GM12874 (cell line): ENCODE results near the gene PITPNM3.

Experiments
- CTCF ChIP-seq: IDR thresholded peaks from 2 replicates; pipeline ENCODE4 v1.5.1; 2011; ENCODE audit warnings: low read depth, mild to moderate bottlenecking, control low read depth, low read length, moderate library complexity; ENCODE audit not compliant: insufficient read depth

PITPNM3 gene

DNA sequence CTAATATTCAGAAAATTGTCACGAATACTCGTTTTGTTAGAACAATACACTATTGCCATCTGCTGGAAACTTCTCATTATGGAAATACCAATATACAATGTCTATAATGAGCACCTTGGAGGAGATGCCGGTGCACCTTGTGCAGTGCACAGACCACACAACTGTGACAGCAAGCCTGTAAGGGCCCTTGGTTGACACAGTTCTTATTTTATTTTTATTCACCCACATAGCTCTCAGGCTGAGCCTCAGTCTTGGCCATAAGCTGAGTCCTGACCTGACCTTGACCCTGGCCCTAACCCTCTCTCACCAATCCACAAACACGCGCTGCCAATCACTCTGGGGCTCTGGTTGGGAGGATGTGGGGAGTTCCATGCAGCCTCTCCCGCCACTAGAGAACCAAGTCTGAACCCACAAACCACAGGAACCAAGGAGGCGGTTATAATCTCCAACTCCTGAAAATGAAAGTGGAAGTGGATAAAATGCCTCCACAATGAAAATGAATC is 129.0 kb downstream of the PITPNM3 start:
- TF ChIP-seq CTCF: no peak

DNA sequence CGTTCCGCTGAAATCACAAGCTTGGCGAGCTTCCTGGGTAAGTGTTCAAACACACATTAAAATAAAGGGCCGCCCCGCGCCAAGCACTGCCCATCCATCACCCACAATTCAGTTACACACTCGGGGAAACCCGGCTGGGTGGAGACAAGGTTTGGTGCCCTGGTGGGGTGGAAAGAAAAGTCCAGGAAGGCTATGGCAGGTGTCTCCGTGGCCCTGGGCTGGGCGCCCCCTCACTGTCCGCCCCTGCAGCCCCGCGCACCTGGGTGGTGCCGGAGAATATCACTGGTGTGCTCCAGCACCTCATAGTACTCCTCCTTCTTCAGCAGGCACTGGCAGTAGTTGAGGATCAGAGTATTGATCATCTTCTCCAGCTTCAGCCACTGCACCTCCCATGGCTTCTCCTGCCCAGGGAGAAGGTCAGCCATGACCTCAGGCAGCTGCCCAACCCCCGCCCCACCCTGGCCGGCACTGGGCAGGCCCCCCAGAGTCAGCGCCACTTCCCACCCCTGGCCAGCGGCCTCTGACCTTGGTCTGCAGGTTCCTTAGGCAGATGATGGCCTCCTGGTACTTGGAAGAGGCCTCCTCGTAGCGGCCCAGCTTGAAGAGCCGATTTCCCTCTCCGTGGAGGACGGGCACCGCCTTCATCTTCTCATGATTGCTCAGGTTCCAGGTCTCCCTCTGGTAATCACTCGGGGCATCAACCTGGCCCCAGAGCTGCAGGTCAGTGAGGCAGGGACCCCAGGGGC is 129.8 kb downstream of the PITPNM3 start:
- TF ChIP-seq CTCF: no peak

DNA sequence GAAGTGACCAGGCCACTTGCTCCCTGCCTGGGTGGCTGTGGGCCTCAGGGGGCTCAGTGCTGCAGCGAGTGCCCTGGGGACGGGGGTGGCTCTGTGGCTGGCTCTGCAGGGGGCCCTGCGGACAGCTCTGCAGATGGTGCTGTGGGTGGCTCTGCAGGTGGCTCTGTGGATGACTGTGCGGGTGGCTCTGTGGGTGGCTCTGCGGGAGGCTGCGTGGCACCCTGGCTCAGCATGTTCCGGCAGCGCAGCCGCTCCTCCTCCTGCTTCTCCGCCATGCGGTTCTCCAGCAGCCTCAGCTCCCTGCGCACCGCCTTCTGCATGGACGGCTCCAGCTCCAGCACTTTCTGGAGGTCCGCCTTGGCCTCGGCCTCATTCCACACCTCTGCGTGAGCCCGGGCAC is 130.9 kb downstream of the PITPNM3 start:
- TF ChIP-seq CTCF: no peak

DNA sequence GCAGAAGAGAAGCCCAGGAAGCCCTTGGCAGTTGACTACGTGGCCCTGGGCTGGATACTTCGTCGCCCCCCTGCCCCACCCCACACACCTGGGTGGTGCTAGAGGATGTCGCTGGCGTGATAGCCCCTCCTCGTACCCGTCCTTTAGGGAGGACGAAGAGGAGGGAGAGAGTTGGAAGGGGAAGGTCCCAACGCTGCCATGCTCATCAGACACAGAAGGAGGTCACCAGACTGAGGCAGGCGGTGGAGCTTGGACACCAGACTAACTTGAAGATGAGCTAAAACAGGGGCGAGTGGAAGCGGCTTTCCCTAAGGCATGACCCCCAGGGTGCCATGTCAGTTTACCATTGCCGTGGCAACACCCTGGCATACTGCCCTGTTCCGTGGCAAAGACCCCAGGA is 132.4 kb downstream of the PITPNM3 start:
- no peak for TF ChIP-seq CTCF

GRCh38 chr17:6422654-6423241 is 133.6 kb downstream of the PITPNM3 start:
- TF ChIP-seq CTCF: no peak

DNA sequence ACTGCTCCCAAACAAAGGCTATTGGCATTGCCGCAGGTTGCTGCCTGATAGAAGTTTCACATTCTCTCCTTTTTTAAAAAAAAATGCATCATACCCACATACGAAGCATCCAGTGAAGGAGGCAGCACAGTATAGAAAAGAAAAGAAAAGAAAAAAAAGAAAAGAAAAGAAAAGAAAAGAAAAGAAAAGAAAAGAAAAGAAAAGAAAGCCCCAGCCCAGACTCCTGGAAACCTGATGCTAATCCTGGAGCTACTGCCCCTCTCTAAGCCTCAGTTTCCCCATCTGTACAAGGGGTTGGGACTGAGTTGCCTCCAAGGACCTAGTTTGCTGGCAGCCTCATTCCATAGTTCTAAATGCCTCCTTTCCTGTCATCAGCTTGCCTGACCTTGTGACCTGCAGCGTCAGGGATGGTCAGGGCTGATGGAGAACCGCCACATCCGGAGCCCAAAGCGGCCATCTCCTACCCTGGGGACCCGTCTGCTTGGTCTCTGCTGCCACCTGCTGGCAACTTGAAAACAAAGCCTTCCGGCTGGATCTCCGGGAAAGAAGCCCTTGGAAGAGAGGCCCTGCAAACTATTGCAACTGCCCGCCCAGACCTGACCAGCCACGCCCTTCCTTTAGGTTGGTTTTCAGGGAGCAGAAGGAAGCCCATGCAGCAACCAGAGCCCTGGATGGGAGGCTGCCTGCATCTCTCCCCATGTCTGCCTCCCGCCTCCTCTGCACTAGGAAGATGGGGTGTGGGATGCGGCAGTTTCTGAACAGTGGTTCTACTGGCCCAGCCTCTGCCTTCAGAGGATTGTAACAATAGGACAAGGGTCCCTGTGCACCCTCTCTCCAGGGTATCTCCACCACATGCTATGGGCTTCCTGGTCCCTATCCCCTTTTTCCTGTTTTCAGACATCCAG is 134.4 kb downstream of the PITPNM3 start:
- peak; percentile 82 for TF ChIP-seq CTCF

DNA sequence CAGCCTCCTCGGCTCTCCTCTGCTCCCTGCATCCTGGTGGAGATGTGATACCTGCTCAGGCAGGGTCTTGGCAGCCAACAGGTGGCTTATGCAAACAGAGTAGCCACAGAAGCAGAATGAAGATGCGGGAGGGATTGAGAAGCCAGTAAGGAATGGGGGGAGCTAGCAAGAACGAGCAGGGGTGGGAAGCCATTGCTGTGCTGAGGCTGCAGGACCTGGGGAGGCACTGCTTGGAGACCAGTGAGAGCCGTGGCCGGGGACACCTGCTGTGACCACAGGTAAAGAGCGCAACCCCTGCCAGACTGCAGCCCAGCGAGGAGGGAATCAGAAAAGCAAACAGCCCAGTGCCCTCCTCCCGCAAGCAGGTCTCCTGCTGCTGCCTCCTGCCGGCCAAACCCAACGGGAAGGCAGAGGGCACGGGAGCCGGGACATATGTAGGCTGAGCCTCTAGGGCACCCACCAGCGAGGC is 136.1 kb downstream of the PITPNM3 start:
- peak; percentile 8; the same call in 1 of the 2 replicates for TF ChIP-seq CTCF
